Endothelial cell of umbilical vein (primary cell): Measurements from ENCODE around the gene PILRB. TPM values are rescaled to one million over a fixed set of nuclear protein-coding genes. Genes with fewer than 3 reads are reported as not detected.

Experiments
- BruUV-seq: library from RNA; stranded (reverse); fragments of 400-500 nt; replicated peaks from 2 replicates; lab custom pipeline; 2021; lab: Mats Ljungman, UMichigan
- CTCF ChIA-PET: fragments of 300-600, 350-600 bp; sonication (Branson Sonifier 250); formaldehyde crosslinking; loops from one replicate; lab custom pipeline; 2021; ENCODE audit warnings: antibody characterized with exemption, inconsistent platforms; lab: Charles Lee
- POLR2A ChIA-PET: fragments of 300-600, 350-600 bp; sonication (Branson Sonifier 250); formaldehyde crosslinking; loops from one replicate; lab custom pipeline; 2021; ENCODE audit warnings: antibody characterized with exemption, inconsistent platforms; lab: Charles Lee
- DNase-seq: peaks from one replicate; pipeline ENCODE4 v3.0.0-alpha.2; 2011; ENCODE audit warnings: low read depth, low spot score
- FAIRE-seq: peaks from 2 replicates; lab custom pipeline; 2011; peaks lifted over from hg19 to GRCh38; lab: Jason Lieb, UNC
- H2AFZ ChIP-seq: 2 replicates; pipeline ENCODE4 v1.6.0; 2012; ENCODE audit warnings: low read depth, low read length, control low read depth, inconsistent platforms
- H3K27ac ChIP-seq: 2 replicates; pipeline ENCODE4 v1.5.1; 2011; ENCODE audit warnings: low read depth, mild to moderate bottlenecking, control low read depth, low read length, moderate library complexity; ENCODE audit not compliant: insufficient read depth
- H3K27me3 ChIP-seq, 2 experiments: 2 replicates each; pipeline versions ENCODE4 v1.6.0 to v1.6.1; 2011; ENCODE audit warnings: low read length in 2 of 2, mixed read lengths in 1 of 2; ENCODE audit not compliant: control insufficient read depth in 2 of 2, insufficient read depth in 2 of 2
- H3K36me3 ChIP-seq, 2 experiments: 2 replicates in 1 of 2; 3 replicates in 1 of 2; pipeline ENCODE4 v1.5.1; 2011; ENCODE audit warnings: low read length in 2 of 2, mild to moderate bottlenecking in 1 of 2, moderate library complexity in 1 of 2; ENCODE audit not compliant: control insufficient read depth in 2 of 2, insufficient read depth in 2 of 2; ENCODE audit errors: extremely low read depth in 1 of 2
- H3K4me1 ChIP-seq: 3 replicates; pipeline ENCODE4 v1.5.1; 2011; ENCODE audit warnings: mild to moderate bottlenecking, low read length; ENCODE audit not compliant: control insufficient read depth, insufficient read depth; ENCODE audit errors: extremely low read depth
- H3K4me2 ChIP-seq: 2 replicates; pipeline ENCODE4 v1.6.1; 2011; ENCODE audit warnings: low read length, control low read depth, mixed read lengths; ENCODE audit not compliant: insufficient read depth
- H3K4me3 ChIP-seq, 3 experiments: fragments of 200-600 bp in 1 of 3; sonication (generic), shearing (Covaris generic) in 1 of 3; replicated peaks in 1 of 3; 2 replicates each; pipeline ENCODE4 v1.5.1; 2011 to 2016; ENCODE audit warnings: control low read depth in 3 of 3, low read length in 3 of 3, mild to moderate bottlenecking in 2 of 3, inconsistent platforms in 1 of 3, low read depth in 1 of 3, moderate library complexity in 1 of 3; ENCODE audit not compliant: insufficient read depth in 1 of 3
- H3K79me2 ChIP-seq: 2 replicates; pipeline ENCODE4 v1.6.0; 2012; ENCODE audit warnings: low read length, inconsistent platforms; ENCODE audit not compliant: control insufficient read depth, insufficient read depth
- H3K9ac ChIP-seq: replicated peaks from 2 replicates; pipeline ENCODE3; 2011; ENCODE audit warnings: low read length, control low read depth; ENCODE audit not compliant: insufficient read depth; ENCODE audit errors: extremely low read depth
- H3K9me1 ChIP-seq: replicated peaks from 3 replicates; pipeline ENCODE4 v1.6.0; 2011; ENCODE audit warnings: mild to moderate bottlenecking, low read length; ENCODE audit not compliant: control insufficient read depth, insufficient read depth; ENCODE audit errors: extremely low read depth
- H3K9me3 ChIP-seq: replicated peaks from 2 replicates; pipeline ENCODE4 v1.5.1; 2012; ENCODE audit warnings: low read length, inconsistent platforms; ENCODE audit not compliant: control insufficient read depth, insufficient read depth
- H4K20me1 ChIP-seq: replicated peaks from 2 replicates; pipeline ENCODE3; 2011; ENCODE audit warnings: mild to moderate bottlenecking, low read length; ENCODE audit not compliant: control insufficient read depth, insufficient read depth; ENCODE audit errors: extremely low read depth
- EZH2 ChIP-seq: IDR thresholded peaks from 2 replicates; pipeline ENCODE4 v1.6.1; 2012; ENCODE audit warnings: borderline replicate concordance, low read depth, mild to moderate bottlenecking, moderate library complexity, low read length, inconsistent platforms; ENCODE audit not compliant: severe bottlenecking
- FOS ChIP-seq: IDR thresholded peaks from 2 replicates; pipeline ENCODE4 v1.6.1; 2011; ENCODE audit warnings: mild to moderate bottlenecking, low read length, moderate library complexity, borderline replicate concordance; ENCODE audit not compliant: insufficient read depth
- GATA2 ChIP-seq: IDR thresholded peaks from 2 replicates; pipeline ENCODE4 v1.7.0; 2011; ENCODE audit warnings: low read depth, mild to moderate bottlenecking, moderate library complexity, mixed read lengths, low read length; ENCODE audit not compliant: insufficient read length, insufficient read depth
- JUN ChIP-seq: IDR thresholded peaks from 2 replicates; pipeline ENCODE4 v1.6.1; 2011; ENCODE audit warnings: borderline replicate concordance, low read depth; ENCODE audit not compliant: insufficient read length, insufficient read depth
- MYC ChIP-seq: IDR thresholded peaks from one replicate; pipeline ENCODE4 v1.6.1; 2011; ENCODE audit warnings: mild to moderate bottlenecking, low read depth, low read length
- POLR2A ChIP-seq: IDR thresholded peaks from 2 replicates; pipeline ENCODE4 v1.6.1; 2012; ENCODE audit warnings: low read depth, mild to moderate bottlenecking, control low read depth, low read length
- POLR2AphosphoS5 ChIP-seq: IDR thresholded peaks from 2 replicates; pipeline ENCODE4 v1.6.1; 2012; ENCODE audit warnings: low read depth, mild to moderate bottlenecking, control low read depth, low read length, moderate library complexity; ENCODE audit not compliant: insufficient read depth
- dilution Hi-C: fragments of 300-500 bp; cut with MboI; formaldehyde crosslinking; loops from one replicate; pipeline ENCODE4 v1.15.0; 2019; ENCODE audit warnings: low sequenced_read_pairs; ENCODE audit not compliant: extremely low pct_ligation_motif_present
- intact Hi-C: fragments of 100-400 bp; cut with micrococcal nuclease; formaldehyde crosslinking; loops from one replicate; pipeline ENCODE4 v1.10.0; 2022
- polyA plus RNA-seq, 4 experiments: library from polyadenylated mRNA; depleted of rRNA in 3 of 4; stranded (reverse) in 3 of 4; unstranded in 1 of 4; fragments of >200 nt; gene quantifications; 2 replicates each; pipeline versions ENCODE4 v1.2.1 to v1.2.3, GENCODE V29; 2011 to 2012; ENCODE audit warnings: missing spikeins in 1 of 4
- total RNA-seq: library from RNA; stranded (reverse); gene quantifications from 2 replicates; pipeline ENCODE4 v1.2.3, GENCODE V29; 2021
- TF ChIP-seq, protein P1 (sequence below): IDR thresholded peaks from 2 replicates; pipeline ENCODE4 v1.6.1; 2011; ENCODE audit not compliant: insufficient read depth, insufficient read length
- TF ChIP-seq, protein P2 (sequence below), 2 donors: IDR thresholded peaks; 1 replicate in 1 of 2; 2 replicates in 1 of 2; pipeline ENCODE4 v1.5.1; 2011; ENCODE audit warnings: low read length in 2 of 2, mild to moderate bottlenecking in 2 of 2, moderate library complexity in 2 of 2, control low read depth in 1 of 2, inconsistent platforms in 1 of 2, low read depth in 1 of 2; ENCODE audit not compliant: insufficient read depth in 1 of 2; ENCODE audit errors: extremely low read depth in 1 of 2

PILRB gene
- total and polyA plus RNA-seq, 2 donors (not counting 3 experiments of a cell fraction or from before 2014, with no cell fraction given): 42.5 to 45.2 TPM

DNA sequence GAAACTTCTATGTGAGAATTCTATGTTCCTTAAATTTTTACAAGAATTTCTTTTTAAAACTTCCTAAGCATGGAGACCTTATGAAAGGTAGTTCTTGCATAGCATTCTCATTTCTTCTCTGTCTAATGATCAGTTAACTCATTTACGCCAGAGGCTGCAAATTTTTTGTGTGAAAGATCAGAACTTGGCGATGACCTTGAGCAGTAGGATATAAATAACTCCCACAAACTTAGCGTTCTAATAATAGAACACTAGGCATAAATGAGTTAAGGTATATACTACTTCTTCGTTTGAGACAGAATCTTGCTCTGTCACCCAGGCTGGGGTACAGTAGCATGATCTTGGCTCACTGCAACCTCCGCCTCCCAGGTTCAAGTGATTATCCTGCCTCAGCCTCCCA lies 29.0 kb downstream of the PILRB start:
- ChIA-PET POLR2A (no interaction called here), CTCF (interaction anchor here (1.0 kb wide), 1 partner anchor 21 kb away, joined by 3 read pairs; no protein-coding TSS in a partner anchor)
- dilution Hi-C loops: no loop called here
- Histone ChIP-seq H3K27ac (no peak overlapping the region), H3K36me3 (no peaks in the 10 kb centered on the region), H3K4me2 (no peak overlapping the region), H3K9ac (no peak overlapping the region), H4K20me1 (no peaks in the 10 kb centered on the region), H3K9me3 (no peaks in the 10 kb centered on the region), H3K27me3 (peaks cover 7 to 10% of the 10 kb centered on the region in 2 experiments), H3K4me3 (no peak overlapping the region), H3K9me1 (no peaks in the 10 kb centered on the region), H3K4me1 (peaks cover 6% of the 10 kb centered on the region), H3K79me2 (no peaks in the 10 kb centered on the region), H2AFZ (no peak overlapping the region)
- no TSS peak for BruUV-seq
- no peak for FAIRE-seq
- no peak for DNase-seq
- TF ChIP-seq POLR2A (no peak), FOS (no peak), MYC (no peak), POLR2AphosphoS5 (no peak), JUN (no peak), GATA2 (no peak), EZH2 (no peak)
- TF ChIP-seq, protein P1, sequence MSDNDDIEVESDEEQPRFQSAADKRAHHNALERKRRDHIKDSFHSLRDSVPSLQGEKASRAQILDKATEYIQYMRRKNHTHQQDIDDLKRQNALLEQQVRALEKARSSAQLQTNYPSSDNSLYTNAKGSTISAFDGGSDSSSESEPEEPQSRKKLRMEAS: no peak
- TF ChIP-seq, protein P2, sequence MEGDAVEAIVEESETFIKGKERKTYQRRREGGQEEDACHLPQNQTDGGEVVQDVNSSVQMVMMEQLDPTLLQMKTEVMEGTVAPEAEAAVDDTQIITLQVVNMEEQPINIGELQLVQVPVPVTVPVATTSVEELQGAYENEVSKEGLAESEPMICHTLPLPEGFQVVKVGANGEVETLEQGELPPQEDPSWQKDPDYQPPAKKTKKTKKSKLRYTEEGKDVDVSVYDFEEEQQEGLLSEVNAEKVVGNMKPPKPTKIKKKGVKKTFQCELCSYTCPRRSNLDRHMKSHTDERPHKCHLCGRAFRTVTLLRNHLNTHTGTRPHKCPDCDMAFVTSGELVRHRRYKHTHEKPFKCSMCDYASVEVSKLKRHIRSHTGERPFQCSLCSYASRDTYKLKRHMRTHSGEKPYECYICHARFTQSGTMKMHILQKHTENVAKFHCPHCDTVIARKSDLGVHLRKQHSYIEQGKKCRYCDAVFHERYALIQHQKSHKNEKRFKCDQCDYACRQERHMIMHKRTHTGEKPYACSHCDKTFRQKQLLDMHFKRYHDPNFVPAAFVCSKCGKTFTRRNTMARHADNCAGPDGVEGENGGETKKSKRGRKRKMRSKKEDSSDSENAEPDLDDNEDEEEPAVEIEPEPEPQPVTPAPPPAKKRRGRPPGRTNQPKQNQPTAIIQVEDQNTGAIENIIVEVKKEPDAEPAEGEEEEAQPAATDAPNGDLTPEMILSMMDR (IDR thresholded peaks at IDR 0.05; ENCODE audit: extremely low read depth in 1 of 2, insufficient read depth in 1 of 2, low read depth in 1 of 2, low read length in 2 of 2): no peak
- intact Hi-C loops: no loop called here
